NCI-H2227 (cell line): ENCODE measurements around the gene IZUMO4.

Experiments
- DNase-seq: peaks from one replicate; lab custom pipeline; 2025; ENCODE audit not compliant: unreplicated experiment; lab: John Stamatoyannopoulos, UW

The IZUMO4 gene

DNA sequence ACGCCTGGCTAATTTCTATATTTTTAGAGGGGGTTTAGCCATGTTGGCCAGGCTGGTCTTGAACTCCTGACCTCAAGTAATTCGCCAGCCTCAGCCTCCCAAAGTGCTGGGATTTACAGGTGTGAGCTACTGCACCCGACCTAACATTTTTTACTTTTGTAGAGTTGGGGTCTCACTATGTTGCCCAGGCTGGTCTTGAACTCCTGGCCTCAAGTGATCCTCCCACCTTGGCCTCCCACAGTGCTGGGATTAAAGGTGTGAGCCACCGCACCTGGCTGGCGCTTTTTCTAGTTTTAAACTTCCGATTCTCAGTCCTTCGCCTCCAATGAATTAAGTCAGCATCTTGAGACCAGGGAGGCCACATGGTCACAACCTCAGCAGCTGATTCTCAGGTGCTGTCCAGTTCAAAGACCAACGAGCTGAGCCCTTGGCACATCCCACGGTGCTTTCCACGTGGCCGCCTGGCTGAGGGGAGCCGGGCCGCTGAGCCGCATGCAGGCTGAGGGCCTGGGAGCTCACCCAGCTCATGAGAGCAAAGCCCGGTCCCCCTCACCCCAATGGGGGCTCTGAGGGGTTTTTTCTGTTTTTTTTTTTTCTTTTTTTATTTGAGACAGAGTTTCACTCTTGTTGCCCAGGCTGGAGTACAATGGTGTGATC is 45.6 kb downstream of the IZUMO4 start:
- no peak for DNase-seq

DNA sequence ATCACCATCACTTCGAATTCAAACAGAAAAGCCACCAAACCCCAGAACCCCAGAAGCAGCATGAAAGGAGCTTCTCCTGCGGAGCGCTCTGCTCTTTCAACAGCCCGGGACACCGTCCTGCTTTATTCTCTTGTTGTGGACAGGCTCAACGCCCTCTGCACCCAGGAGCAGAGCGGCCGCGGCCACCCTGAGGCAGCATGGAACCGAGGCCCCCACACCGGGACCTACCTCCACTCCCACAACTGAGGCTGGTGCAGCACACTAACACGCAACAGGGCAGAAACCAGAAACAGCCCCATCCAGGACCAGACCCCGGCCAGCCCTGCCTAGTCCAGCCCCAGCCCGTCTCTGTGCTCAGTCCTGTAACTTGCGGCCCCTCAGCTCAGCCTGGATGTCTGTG is 47.5 kb downstream of the IZUMO4 start:
- no peak for DNase-seq

DNA sequence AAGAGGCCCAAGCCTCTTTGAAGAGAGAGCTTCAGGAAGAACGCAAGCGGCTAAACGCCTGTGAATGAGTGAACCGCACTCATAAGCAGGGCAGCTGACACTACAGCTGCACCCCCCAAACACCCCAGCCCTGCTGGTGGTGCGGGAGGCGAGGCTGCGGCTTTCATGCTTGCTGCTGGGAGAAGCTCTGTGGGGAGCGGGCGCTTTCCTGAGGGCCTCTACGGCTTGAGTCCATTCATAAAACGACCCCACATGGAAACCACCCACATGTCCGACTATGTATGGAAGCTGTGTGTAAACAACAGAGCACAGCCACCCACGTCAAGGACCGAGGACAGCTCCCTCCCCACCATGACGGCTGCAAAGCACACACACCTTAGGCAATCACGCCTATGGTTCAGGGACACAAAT is 49.1 kb downstream of the IZUMO4 start:
- DNase-seq: no peak

DNA sequence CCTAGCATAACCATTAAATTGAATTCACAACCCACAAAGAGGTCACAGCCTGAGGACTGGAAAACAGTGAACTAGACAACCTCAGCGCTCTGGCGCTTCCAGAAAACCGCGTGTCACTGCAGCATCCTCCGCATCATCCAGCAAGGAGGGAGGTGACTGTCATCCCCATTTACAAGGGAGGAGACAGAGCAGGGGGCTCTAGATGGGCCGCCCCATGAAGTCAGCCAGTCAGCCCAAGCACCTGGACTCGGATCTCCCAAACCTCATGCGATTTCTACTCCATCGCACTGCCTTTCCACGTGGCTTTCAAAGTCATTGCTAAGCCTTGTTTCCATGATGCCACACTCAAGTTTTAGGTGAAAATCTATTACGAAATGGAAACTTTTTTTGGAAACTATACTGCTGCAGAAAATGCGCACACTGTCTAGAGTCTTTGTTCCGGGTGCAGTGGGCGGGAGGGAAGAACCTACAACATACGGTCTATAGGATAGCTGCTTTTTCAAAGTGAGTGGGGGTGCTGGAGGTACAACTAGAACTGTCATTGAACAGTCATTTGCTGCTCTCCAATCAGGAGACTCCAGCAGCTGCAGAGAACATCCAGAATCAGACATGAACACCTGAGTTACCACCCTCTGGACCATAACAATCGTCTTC is 51.9 kb downstream of the IZUMO4 start:
- no peak for DNase-seq
